GM13977 (cell line): ENCODE measurements around the gene SESN3.

Experiments
- DNase-seq: peaks from one replicate; pipeline ENCODE4 v3.0.0; 2012; ENCODE audit warnings: low spot score
- CTCF ChIP-seq: IDR thresholded peaks from 2 replicates; pipeline ENCODE4 v1.5.1; 2012; ENCODE audit warnings: mild to moderate bottlenecking, control low read depth; ENCODE audit not compliant: insufficient read depth; ENCODE audit errors: extremely low read depth, missing control alignments
- in situ Hi-C: fragments of 300-500 bp; cut with MboI; formaldehyde crosslinking; loops from one replicate; pipeline ENCODE4 v1.12.0; 2022; ENCODE audit warnings: low sequenced_read_pairs, low pct_unique_long_range_greater_than_20kb, mixed read lengths, inconsistent platforms; ENCODE audit not compliant: unreplicated experiment

The SESN3 gene

DNA sequence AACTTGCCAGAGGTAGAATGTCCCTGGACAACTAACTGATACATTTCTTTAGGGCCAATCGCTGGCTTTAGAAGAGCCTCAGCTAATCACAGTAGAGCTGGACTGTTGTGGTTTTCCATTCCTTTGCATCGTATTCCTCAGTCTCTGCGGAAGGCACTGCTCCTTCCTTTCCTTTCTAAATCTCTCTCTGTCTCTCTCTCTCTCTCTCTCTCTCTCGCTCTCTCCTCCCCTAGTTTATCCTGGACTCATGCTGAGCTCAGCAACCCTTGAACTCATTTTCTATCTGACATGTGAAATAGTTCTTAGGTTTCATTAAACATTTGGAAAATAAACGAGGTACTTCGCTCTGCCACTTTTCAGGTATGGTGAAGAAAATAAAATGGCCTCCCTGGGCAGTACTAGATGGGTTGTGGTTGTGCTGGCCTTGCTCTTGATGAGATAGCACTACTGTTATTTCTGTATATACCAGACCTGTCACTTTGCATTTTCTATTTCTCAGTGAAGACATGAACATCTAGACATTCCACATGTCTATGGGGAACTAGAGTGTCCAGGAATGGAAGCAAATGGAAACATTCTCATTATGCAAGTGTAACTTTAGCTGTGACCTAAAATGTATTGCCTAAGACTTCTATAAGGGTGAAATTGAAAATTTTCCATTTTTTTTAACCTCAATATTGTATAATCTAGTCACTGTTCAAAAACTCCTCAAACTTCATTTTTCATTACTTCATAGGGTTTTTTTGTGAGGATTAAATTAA, 12.0 kb upstream of the SESN3 start:
- TF ChIP-seq CTCF: no peak
- in situ Hi-C loops: no loop called here

DNA sequence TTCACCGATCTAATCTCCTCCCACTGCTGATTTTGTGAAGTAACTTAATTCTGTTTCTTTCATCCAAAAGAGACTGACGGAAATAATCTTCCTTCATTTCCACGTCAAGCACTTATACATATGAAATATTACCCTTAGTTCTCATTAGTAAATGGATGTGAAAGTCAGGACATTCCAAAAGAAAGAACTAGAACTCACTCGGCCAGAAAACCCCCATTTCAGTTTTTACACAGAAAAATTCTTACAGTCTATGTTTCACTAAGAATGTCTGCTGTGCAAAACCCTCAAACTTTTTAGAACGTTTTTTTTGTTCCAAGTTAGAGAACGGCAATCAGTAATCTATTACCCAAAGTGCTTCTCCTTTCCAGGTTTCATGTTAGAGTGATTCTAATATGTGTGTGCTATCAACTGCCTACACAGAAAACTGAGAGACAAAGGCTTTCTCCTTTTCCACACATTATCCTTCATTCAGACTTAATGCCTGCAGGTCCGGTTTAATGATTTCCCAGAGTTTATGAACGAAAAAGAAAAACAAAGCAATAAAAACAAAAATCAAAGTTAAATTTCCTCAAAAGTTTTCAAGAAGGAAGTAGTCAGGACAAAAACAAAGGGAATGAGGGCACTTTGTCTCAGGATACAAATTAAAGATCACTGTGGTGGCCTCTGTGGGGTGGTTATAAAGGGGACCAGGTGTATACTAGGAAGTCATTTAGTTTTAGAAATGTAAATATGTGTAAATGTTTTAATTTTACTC, 11.3 kb upstream of the SESN3 start:
- no peak for TF ChIP-seq CTCF
- no peak for DNase-seq
- in situ Hi-C loops: no loop called here

More for the DNA sequence above, 12.0 kb upstream of the SESN3 start:
- DNase-seq: no peak

DNA sequence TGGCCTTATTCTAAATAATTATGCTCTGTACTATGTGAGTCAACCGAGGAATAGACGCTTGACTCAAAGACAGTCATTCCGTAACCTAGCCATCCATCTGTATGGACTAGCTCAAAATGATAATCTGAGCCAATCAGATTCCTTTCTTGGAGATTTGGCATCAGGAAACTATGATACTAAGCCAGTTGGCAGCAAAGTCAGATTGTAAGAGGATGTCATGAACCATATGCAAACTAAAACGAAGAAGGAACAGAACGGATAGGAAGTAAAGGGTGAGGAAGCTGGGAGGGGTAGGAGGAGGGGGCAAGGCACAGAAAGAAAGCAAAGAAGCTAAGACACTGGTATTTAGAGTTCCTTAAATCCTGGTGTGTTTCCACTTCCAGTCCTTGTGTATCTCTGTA, 10.7 kb upstream of the SESN3 start:
- in situ Hi-C loops: no loop called here
- DNase-seq: no peak
- no peak for TF ChIP-seq CTCF

GRCh38 chr11:95239871-95240649, 9.1 kb upstream of the SESN3 start:
- no peak for TF ChIP-seq CTCF
- in situ Hi-C loops: no loop called here
- DNase-seq: no peak

DNA sequence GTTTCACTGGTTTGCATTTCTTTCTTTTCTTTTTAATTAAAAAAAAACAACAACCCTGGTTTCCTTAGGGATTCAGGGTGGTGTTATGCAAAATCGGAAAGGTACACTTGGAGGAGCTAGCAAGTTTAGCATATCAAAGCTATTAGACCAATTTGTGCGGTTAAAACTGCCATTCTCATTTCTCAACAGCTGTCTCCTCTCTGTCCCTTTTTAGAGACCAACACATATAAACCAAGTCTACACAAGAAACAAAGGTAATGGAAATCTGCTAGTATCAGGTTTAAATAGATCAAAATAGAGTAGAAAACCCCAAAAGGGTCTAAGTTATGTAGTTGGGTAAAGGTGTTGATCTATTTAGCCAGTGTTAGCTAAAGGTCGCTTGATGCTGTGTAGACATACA, 1.7 kb upstream of the SESN3 start:
- TF ChIP-seq CTCF: no peak
- no peak for DNase-seq
- in situ Hi-C loops: no loop called here

- in situ Hi-C loops: no loop called here
- peak; percentile 54 for DNase-seq
- TF ChIP-seq CTCF: no peak
These were observed 1.0 kb upstream of the SESN3 start for GRCh38 chr11:95231881-95232605.
